Activated B cell treated with CpG ODN at 0.5 μM for 24 hours (primary cell): ENCODE results near the gene OSBPL5. TPM values are rescaled to one million over a fixed set of nuclear protein-coding genes. Genes with fewer than 3 reads are reported as not detected.
"Not testable (repeated sequence)": the region's sequence is repeated elsewhere in the genome, so short reads cannot be mapped to it uniquely, and the experiment has no call there.

ENCODE experiments used
- ATAC-seq: fragments of 200-7000 bp; cut with Tn5 transposase; one replicate; pipeline ENCODE4 v1.10.0; 2021; ENCODE audit warnings: low read depth, mild to moderate bottlenecking, moderate library complexity
- CTCF ChIA-PET: fragments of 350-600 bp; sonication (Branson Sonifier 250); formaldehyde crosslinking; loops from one replicate; lab custom pipeline; 2021; ENCODE audit warnings: antibody characterized with exemption; lab: Charles Lee
- POLR2A ChIA-PET: fragments of 350-600 bp; sonication (Branson Sonifier 250); formaldehyde crosslinking; loops from one replicate; lab custom pipeline; 2021; ENCODE audit warnings: antibody characterized with exemption; lab: Charles Lee
- DNase-seq: peaks from one replicate; pipeline ENCODE4 v3.0.0; 2022
- H3K27ac Mint-ChIP-seq: one replicate; pipeline ENCODE4 v1.8.0; 2020; ENCODE audit warnings: mixed read lengths
- H3K27me3 Mint-ChIP-seq: one replicate; pipeline ENCODE4 v1.8.0; 2021; ENCODE audit warnings: mixed read lengths
- H3K36me3 Mint-ChIP-seq: one replicate; pipeline ENCODE4 v1.8.0; 2021; ENCODE audit warnings: low read depth, mixed read lengths
- H3K4me1 Mint-ChIP-seq: one replicate; pipeline ENCODE4 v1.8.0; 2021; ENCODE audit warnings: mixed read lengths
- H3K4me3 Mint-ChIP-seq: one replicate; pipeline ENCODE4 v1.8.0; 2020; ENCODE audit warnings: mild to moderate bottlenecking, mixed read lengths
- H3K9me3 Mint-ChIP-seq: one replicate; pipeline ENCODE4 v1.8.0; 2020; ENCODE audit warnings: mixed read lengths
- CTCF ChIP-seq: fragments of 200-600 bp; IDR thresholded peaks from one replicate; pipeline ENCODE4 v1.8.0; 2022; ENCODE audit warnings: antibody characterized with exemption, mild to moderate bottlenecking
- intact Hi-C: fragments of 100-400 bp; cut with micrococcal nuclease; formaldehyde crosslinking; loops from one replicate; pipeline ENCODE4 v1.15.1; 2024
- total RNA-seq: library from RNA; stranded (reverse); gene quantifications from 2 replicates; pipeline ENCODE4 v1.2.3, GENCODE V29; 2022

The OSBPL5 gene
- total RNA-seq, 1 donor from 2014 or later: not detected

GRCh38 chr11:3120071-3120792 is 44.9 kb downstream of the OSBPL5 start:
- DNase-seq: no peak

GRCh38 chr11:3119141-3119821 is 45.8 kb downstream of the OSBPL5 start:
- H3K9me3 Mint-ChIP-seq: peaks cover 5% of the 10 kb centered on the region
- H3K4me3 Mint-ChIP-seq: no peak overlapping the region
- TF ChIP-seq CTCF: no peak
- no peaks in the 10 kb centered on the region for H3K27me3 Mint-ChIP-seq
- POLR2A ChIA-PET: no interaction called here
- ATAC-seq: no peak
- intact Hi-C loops: no loop called here
- no peak overlapping the region for H3K27ac Mint-ChIP-seq
- no peaks in the 10 kb centered on the region for H3K4me1 Mint-ChIP-seq
- no peak for DNase-seq
- peaks cover 2% of the 10 kb centered on the region for H3K36me3 Mint-ChIP-seq
- CTCF ChIA-PET: no interaction called here

More at GRCh38 chr11:3120071-3120792, 44.9 kb downstream of the OSBPL5 start:
- Mint-ChIP-seq H3K27ac (no peak overlapping the region), H3K4me1 (no peaks in the 10 kb centered on the region), H3K9me3 (peaks cover 4% of the 10 kb centered on the region), H3K36me3 (no peaks in the 10 kb centered on the region), H3K4me3 (no peak overlapping the region), H3K27me3 (no peaks in the 10 kb centered on the region)
- POLR2A ChIA-PET: no interaction called here
- CTCF ChIA-PET: no interaction called here
- no peak for ATAC-seq
- no peak for TF ChIP-seq CTCF
- intact Hi-C loops: no loop called here

GRCh38 chr11:3115321-3115720 is 49.8 kb downstream of the OSBPL5 start:
- Mint-ChIP-seq H3K27ac (no peak overlapping the region), H3K9me3 (peaks cover 11% of the 10 kb centered on the region), H3K36me3 (peaks cover 3% of the 10 kb centered on the region), H3K4me3 (no peak overlapping the region), H3K27me3 (no peaks in the 10 kb centered on the region), H3K4me1 (no peaks in the 10 kb centered on the region)
- no peak for DNase-seq
- POLR2A ChIA-PET: no interaction called here
- no peak for ATAC-seq
- TF ChIP-seq CTCF: no peak
- intact Hi-C loops: no loop called here
- CTCF ChIA-PET: no interaction called here

- CTCF ChIA-PET: not testable (repeated sequence)
Measured at GRCh38 chr11:3113661-3114060, 51.4 kb downstream of the OSBPL5 start.

GRCh38 chr11:3111919-3112690 is 53.0 kb downstream of the OSBPL5 start:
- no peak for TF ChIP-seq CTCF
- H3K4me3 Mint-ChIP-seq: no peak overlapping the region
- H3K36me3 Mint-ChIP-seq: peaks cover 3% of the 10 kb centered on the region
- H3K27ac Mint-ChIP-seq: no peak overlapping the region
- POLR2A ChIA-PET: no interaction called here
- H3K27me3 Mint-ChIP-seq: peaks cover 3% of the 10 kb centered on the region
- H3K9me3 Mint-ChIP-seq: peaks cover 11% of the 10 kb centered on the region
- H3K4me1 Mint-ChIP-seq: no peaks in the 10 kb centered on the region
- DNase-seq: no peak
- intact Hi-C loops: no loop called here
- CTCF ChIA-PET: no interaction called here
- ATAC-seq: no peak

More at GRCh38 chr11:3113661-3114060, 51.4 kb downstream of the OSBPL5 start:
- POLR2A ChIA-PET, DNase-seq, H3K36me3 Mint-ChIP-seq, H3K4me3 Mint-ChIP-seq, H3K4me1 Mint-ChIP-seq, H3K27ac Mint-ChIP-seq, H3K27me3 Mint-ChIP-seq, ATAC-seq, intact Hi-C loops: not testable (repeated sequence)
- peaks cover 11% of the 10 kb centered on the region for H3K9me3 Mint-ChIP-seq
